ENCODE measurements around the gene GH2.
"Not testable (repeated sequence)": the region's sequence is repeated elsewhere in the genome, so short reads cannot be mapped to it uniquely, and the experiment has no call there.

GH2 gene

GRCh38 chr17:63866625-63867024 is 15.1 kb downstream of the GH2 start:
- not testable (repeated sequence) for H3K56ac ChIP-seq (ENCODE audit: low read length); H3K4me2 ChIP-seq (ENCODE audit: low read length); H2BK5ac ChIP-seq (ENCODE audit: low read length); H2BK120ac ChIP-seq (ENCODE audit: low read depth, low read length); H3K9ac ChIP-seq (ENCODE audit: low read length); H2AK5ac ChIP-seq (ENCODE audit: low read length); H3K79me2 ChIP-seq (ENCODE audit: control insufficient read depth, insufficient read depth, low read length); H3K18ac ChIP-seq (ENCODE audit: low read length); H3K79me1 ChIP-seq (ENCODE audit: low read length); H3K27me3 ChIP-seq (ENCODE audit: insufficient read depth, low read length, poor library complexity); H2BK15ac ChIP-seq (replicated peaks; ENCODE audit: low read depth); H3K36me3 ChIP-seq (ENCODE audit: control insufficient read depth, insufficient read depth, low read length); H3K4me3 ChIP-seq (ENCODE audit: low read length); H4K8ac ChIP-seq (ENCODE audit: low read depth, low read length); H3K4ac ChIP-seq (ENCODE audit: low read depth, low read length); H3K27ac ChIP-seq (ENCODE audit: low read depth, low read length); H3K4me1 ChIP-seq (ENCODE audit: control insufficient read depth, low read depth, low read length); H3K23ac ChIP-seq (ENCODE audit: low read length); H4K5ac ChIP-seq (ENCODE audit: low read length)
- peak; percentile 26 for DNase-seq
- no CpG with 5 or more reads among the region's 7 CpGs for WGBS (ENCODE audit: extremely low coverage, insufficient coverage, low lambda C conversion rate)

DNA sequence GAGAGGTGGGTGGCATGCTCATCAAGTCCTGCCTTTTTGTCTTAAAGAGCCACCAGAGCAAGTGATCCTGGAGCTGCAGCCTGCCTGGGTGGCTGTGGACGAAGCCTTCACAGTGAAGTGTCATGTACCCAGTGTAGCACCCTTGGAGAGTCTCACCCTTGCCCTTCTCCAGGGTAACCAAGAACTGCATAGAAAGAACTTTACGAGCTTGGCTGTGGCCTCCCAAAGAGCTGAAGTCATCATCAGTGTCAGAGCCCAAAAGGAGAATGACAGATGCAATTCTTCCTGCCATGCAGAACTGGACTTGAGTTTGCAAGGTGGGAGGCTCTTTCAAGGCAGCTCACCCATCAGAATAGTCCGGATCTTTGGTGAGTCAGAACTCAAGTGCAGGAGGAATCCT is 22.5 kb downstream of the GH2 start:
- Histone ChIP-seq H3K79me2 (ENCODE audit: control insufficient read depth, insufficient read depth, low read length) (no peaks in the 10 kb centered on the region), H2AK5ac (ENCODE audit: low read length) (no peak overlapping the region), H3K4ac (ENCODE audit: low read depth, low read length) (no peak overlapping the region), H3K27me3 (ENCODE audit: insufficient read depth, low read length, poor library complexity) (no peaks in the 10 kb centered on the region), H4K5ac (ENCODE audit: low read length) (no peak overlapping the region), H3K4me1 (ENCODE audit: control insufficient read depth, low read depth, low read length) (no peaks in the 10 kb centered on the region), H2BK15ac (replicated peaks; ENCODE audit: low read depth) (no peak overlapping the region), H2BK120ac (ENCODE audit: low read depth, low read length) (no peak overlapping the region), H3K18ac (ENCODE audit: low read length) (no peak overlapping the region), H3K36me3 (ENCODE audit: control insufficient read depth, insufficient read depth, low read length) (no peaks in the 10 kb centered on the region), H3K79me1 (ENCODE audit: low read length) (no peaks in the 10 kb centered on the region), H2BK5ac (ENCODE audit: low read length) (no peak overlapping the region), H4K8ac (ENCODE audit: low read depth, low read length) (no peak overlapping the region), H3K4me2 (ENCODE audit: low read length) (no peak overlapping the region), H3K56ac (ENCODE audit: low read length) (no peak overlapping the region), H3K23ac (ENCODE audit: low read length) (no peak overlapping the region), H3K9ac (ENCODE audit: low read length) (no peak overlapping the region), H3K4me3 (ENCODE audit: low read length) (no peak overlapping the region), H3K27ac (ENCODE audit: low read depth, low read length) (no peak overlapping the region)
- DNase-seq = no peak
- no CpG with 5 or more reads among the region's 3 CpGs for WGBS (ENCODE audit: extremely low coverage, insufficient coverage, low lambda C conversion rate)

- DNase-seq; H3K18ac ChIP-seq (ENCODE audit: low read length); H3K27ac ChIP-seq (ENCODE audit: low read depth, low read length); H4K5ac ChIP-seq (ENCODE audit: low read length); H3K27me3 ChIP-seq (ENCODE audit: insufficient read depth, low read length, poor library complexity); H3K36me3 ChIP-seq (ENCODE audit: control insufficient read depth, insufficient read depth, low read length); H2BK15ac ChIP-seq (replicated peaks; ENCODE audit: low read depth); H4K8ac ChIP-seq (ENCODE audit: low read depth, low read length); H3K56ac ChIP-seq (ENCODE audit: low read length); H3K79me2 ChIP-seq (ENCODE audit: control insufficient read depth, insufficient read depth, low read length); H3K9ac ChIP-seq (ENCODE audit: low read length); H2BK5ac ChIP-seq (ENCODE audit: low read length); H2BK120ac ChIP-seq (ENCODE audit: low read depth, low read length); H2AK5ac ChIP-seq (ENCODE audit: low read length); H3K4ac ChIP-seq (ENCODE audit: low read depth, low read length); H3K4me3 ChIP-seq (ENCODE audit: low read length); H3K23ac ChIP-seq (ENCODE audit: low read length); H3K4me2 ChIP-seq (ENCODE audit: low read length); H3K79me1 ChIP-seq (ENCODE audit: low read length); H3K4me1 ChIP-seq (ENCODE audit: control insufficient read depth, low read depth, low read length): not testable (repeated sequence)
- WGBS (ENCODE audit: extremely low coverage, insufficient coverage, low lambda C conversion rate) = no CpG with 5 or more reads among the region's 8 CpGs
Observed at GRCh38 chr17:63856425-63856824, 25.3 kb downstream of the GH2 start.

DNA sequence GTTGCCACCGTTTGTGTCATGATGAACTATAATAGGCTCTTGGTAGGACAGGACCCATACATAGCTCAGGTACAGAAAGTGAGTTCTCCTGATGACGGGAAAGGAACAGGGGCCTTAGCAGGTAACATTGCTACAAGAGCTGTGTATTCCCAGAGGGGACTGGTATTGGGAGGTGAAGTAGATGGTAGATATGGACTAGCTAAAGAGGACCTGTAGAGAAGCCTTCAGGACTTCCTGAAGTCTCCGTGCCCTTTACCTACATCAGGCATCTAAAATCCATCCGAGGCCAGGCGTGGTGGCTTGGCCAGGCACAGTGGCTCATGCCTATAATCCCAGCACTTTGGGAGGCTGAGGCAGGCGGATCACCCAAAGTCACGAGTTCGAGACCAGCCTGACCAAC is 26.6 kb downstream of the GH2 start:
- H3K4me1 ChIP-seq (ENCODE audit: control insufficient read depth, low read depth, low read length) = no peaks in the 10 kb centered on the region
- no peak overlapping the region for H4K5ac ChIP-seq (ENCODE audit: low read length)
- H3K79me2 ChIP-seq (ENCODE audit: control insufficient read depth, insufficient read depth, low read length) = no peaks in the 10 kb centered on the region
- no peak overlapping the region for H3K56ac ChIP-seq (ENCODE audit: low read length)
- no peaks in the 10 kb centered on the region for H3K36me3 ChIP-seq (ENCODE audit: control insufficient read depth, insufficient read depth, low read length)
- no peak overlapping the region for H2BK5ac ChIP-seq (ENCODE audit: low read length)
- no peak overlapping the region for H3K4me3 ChIP-seq (ENCODE audit: low read length)
- no peak overlapping the region for H3K4ac ChIP-seq (ENCODE audit: low read depth, low read length)
- no peaks in the 10 kb centered on the region for H3K79me1 ChIP-seq (ENCODE audit: low read length)
- H3K27me3 ChIP-seq (ENCODE audit: insufficient read depth, low read length, poor library complexity) = no peaks in the 10 kb centered on the region
- WGBS (ENCODE audit: extremely low coverage, insufficient coverage, low lambda C conversion rate) = no CpG with 5 or more reads among the region's 8 CpGs
- no peak overlapping the region for H4K8ac ChIP-seq (ENCODE audit: low read depth, low read length)
- no peak overlapping the region for H3K23ac ChIP-seq (ENCODE audit: low read length)
- no peak overlapping the region for H2AK5ac ChIP-seq (ENCODE audit: low read length)
- no peak overlapping the region for H3K18ac ChIP-seq (ENCODE audit: low read length)
- no peak for DNase-seq
- H2BK120ac ChIP-seq (ENCODE audit: low read depth, low read length) = no peak overlapping the region
- H3K27ac ChIP-seq (ENCODE audit: low read depth, low read length) = no peak overlapping the region
- no peak overlapping the region for H2BK15ac ChIP-seq (replicated peaks; ENCODE audit: low read depth)
- no peak overlapping the region for H3K9ac ChIP-seq (ENCODE audit: low read length)
- no peak overlapping the region for H3K4me2 ChIP-seq (ENCODE audit: low read length)

GRCh38 chr17:63854709-63855108 is 27.0 kb downstream of the GH2 start:
- Histone ChIP-seq H3K23ac (ENCODE audit: low read length) (no peak overlapping the region), H3K79me1 (ENCODE audit: low read length) (no peaks in the 10 kb centered on the region), H3K27ac (ENCODE audit: low read depth, low read length) (no peak overlapping the region), H2BK5ac (ENCODE audit: low read length) (no peak overlapping the region), H3K4me3 (ENCODE audit: low read length) (no peak overlapping the region), H4K8ac (ENCODE audit: low read depth, low read length) (no peak overlapping the region), H3K18ac (ENCODE audit: low read length) (no peak overlapping the region), H4K5ac (ENCODE audit: low read length) (no peak overlapping the region), H3K4me2 (ENCODE audit: low read length) (no peak overlapping the region), H3K9ac (ENCODE audit: low read length) (no peak overlapping the region), H2AK5ac (ENCODE audit: low read length) (no peak overlapping the region), H3K27me3 (ENCODE audit: insufficient read depth, low read length, poor library complexity) (no peaks in the 10 kb centered on the region), H3K56ac (ENCODE audit: low read length) (no peak overlapping the region), H3K79me2 (ENCODE audit: control insufficient read depth, insufficient read depth, low read length) (no peaks in the 10 kb centered on the region), H3K36me3 (ENCODE audit: control insufficient read depth, insufficient read depth, low read length) (no peaks in the 10 kb centered on the region), H3K4me1 (ENCODE audit: control insufficient read depth, low read depth, low read length) (no peaks in the 10 kb centered on the region), H2BK15ac (replicated peaks; ENCODE audit: low read depth) (no peak overlapping the region), H2BK120ac (ENCODE audit: low read depth, low read length) (no peak overlapping the region), H3K4ac (ENCODE audit: low read depth, low read length) (no peak overlapping the region)
- no CpG with 5 or more reads among the region's 5 CpGs for WGBS (ENCODE audit: extremely low coverage, insufficient coverage, low lambda C conversion rate)
- no peak for DNase-seq

DNA sequence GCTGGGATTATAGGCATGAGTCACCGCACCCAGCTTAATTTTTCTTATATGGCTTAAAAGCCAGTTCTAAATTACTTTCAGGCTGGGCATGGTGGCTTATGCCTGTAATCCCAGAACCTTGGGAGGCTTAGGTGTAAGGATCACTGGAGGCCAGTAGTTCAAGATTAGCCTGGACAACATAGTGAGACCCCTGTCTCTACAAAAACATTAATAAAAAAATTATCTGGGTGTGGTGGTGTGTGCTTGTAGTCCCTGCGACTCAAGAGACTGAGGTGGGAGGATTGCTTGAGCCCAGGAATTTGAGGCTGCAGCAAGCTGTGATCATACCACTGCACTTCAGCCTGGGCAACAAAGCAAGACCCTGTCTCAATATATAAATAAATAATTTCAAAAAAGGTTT is 28.5 kb downstream of the GH2 start:
- Histone ChIP-seq H3K79me2 (ENCODE audit: control insufficient read depth, insufficient read depth, low read length) (no peaks in the 10 kb centered on the region), H3K79me1 (ENCODE audit: low read length) (no peaks in the 10 kb centered on the region), H2BK120ac (ENCODE audit: low read depth, low read length) (no peak overlapping the region), H3K4ac (ENCODE audit: low read depth, low read length) (no peak overlapping the region), H3K9ac (ENCODE audit: low read length) (no peak overlapping the region), H3K36me3 (ENCODE audit: control insufficient read depth, insufficient read depth, low read length) (no peaks in the 10 kb centered on the region), H2BK15ac (replicated peaks; ENCODE audit: low read depth) (no peak overlapping the region), H3K18ac (ENCODE audit: low read length) (no peak overlapping the region), H3K56ac (ENCODE audit: low read length) (no peak overlapping the region), H3K27me3 (ENCODE audit: insufficient read depth, low read length, poor library complexity) (no peaks in the 10 kb centered on the region), H4K8ac (ENCODE audit: low read depth, low read length) (no peak overlapping the region), H2BK5ac (ENCODE audit: low read length) (no peak overlapping the region), H3K4me3 (ENCODE audit: low read length) (no peak overlapping the region), H3K4me1 (ENCODE audit: control insufficient read depth, low read depth, low read length) (no peaks in the 10 kb centered on the region), H4K5ac (ENCODE audit: low read length) (no peak overlapping the region), H3K27ac (ENCODE audit: low read depth, low read length) (no peak overlapping the region), H3K4me2 (ENCODE audit: low read length) (no peak overlapping the region), H3K23ac (ENCODE audit: low read length) (no peak overlapping the region), H2AK5ac (ENCODE audit: low read length) (no peak overlapping the region)
- DNase-seq = no peak
- WGBS (ENCODE audit: extremely low coverage, insufficient coverage, low lambda C conversion rate) = no CpG with 5 or more reads among the region's 2 CpGs
